Right lobe of liver (tissue), 4 donors: ENCODE measurements around the gene KRTAP1-3.

ENCODE experiments used
- CTCF ChIP-seq, 4 donors: fragments of 200-600 bp in 3 of 4; fragments of 450-650 bp in 1 of 4; IDR thresholded peaks; one replicate each; pipeline versions ENCODE4 v1.5.1 to v1.8.0; 2016 to 2022; ENCODE audit warnings: antibody characterized with exemption in 4 of 4, mild to moderate bottlenecking in 2 of 4
- POLR2A ChIP-seq: fragments of 450-650 bp; IDR thresholded peaks from one replicate; pipeline ENCODE4 v1.6.1; 2017; ENCODE audit warnings: antibody characterized with exemption, mild to moderate bottlenecking
- donor health status: DM: no; HTN: no; CAD: no.
- donor health status: DM: no; HTN: no; CAD: no.
- donor health status: DM: no; HTN: yes; CAD: no.

GRCh38 chr17:41063449-41063848, 28.8 kb upstream of the KRTAP1-3 start:
- TF ChIP-seq CTCF (IDR thresholded peaks at IDR 0.05) (no peak), POLR2A (no peak)
